SU-DHL-6 (cell line): Measurements from ENCODE around the gene MYZAP.

Experiments used
- H2AFZ ChIP-seq: fragments of 200-600 bp; sonication (generic); 2 replicates; pipeline ENCODE4 v1.6.1; 2014; ENCODE audit warnings: low read depth, mild to moderate bottlenecking, moderate library complexity, mixed read lengths, antibody characterized with exemption, low read length; ENCODE audit not compliant: severe bottlenecking
- H3F3A ChIP-seq: fragments of 200-600 bp; shearing (Covaris generic); 2 replicates; pipeline ENCODE4 v1.6.0; 2016; ENCODE audit warnings: antibody characterized with exemption, mild to moderate bottlenecking; ENCODE audit not compliant: insufficient read depth
- H3K27ac ChIP-seq: fragments of 200-600 bp; sonication (generic); 2 replicates; pipeline ENCODE4 v1.5.1; 2016; ENCODE audit warnings: low read depth, mild to moderate bottlenecking, low read length, moderate library complexity, mixed read lengths
- H3K27me3 ChIP-seq: fragments of 200-600 bp; sonication (generic), shearing (Covaris generic); 2 replicates; pipeline ENCODE4 v1.6.0; 2014; ENCODE audit warnings: mild to moderate bottlenecking, low read length
- H3K36me3 ChIP-seq: fragments of 200-600 bp; sonication (generic); 2 replicates; pipeline ENCODE4 v1.6.1; 2014; ENCODE audit warnings: mild to moderate bottlenecking, low read length, mixed read lengths
- H3K4me2 ChIP-seq: fragments of 300-600, 200-600 bp; shearing (Covaris generic), sonication (generic); 2 replicates; pipeline ENCODE4 v1.6.0; 2014; ENCODE audit warnings: low read length, low read depth, mild to moderate bottlenecking; ENCODE audit not compliant: poor library complexity, severe bottlenecking
- H3K4me3 ChIP-seq: fragments of 200-600 bp; sonication (generic); 2 replicates; pipeline ENCODE4 v1.5.1; 2014; ENCODE audit warnings: antibody characterized with exemption, low read length, mild to moderate bottlenecking, mixed read lengths; ENCODE audit not compliant: insufficient read depth, poor library complexity, severe bottlenecking
- H3K79me2 ChIP-seq: fragments of 200-600 bp; sonication (generic); 2 replicates; pipeline ENCODE4 v1.6.1; 2014; ENCODE audit warnings: mild to moderate bottlenecking, low read length, moderate library complexity; ENCODE audit not compliant: insufficient read depth
- H3K9ac ChIP-seq: fragments of 200-600 bp; sonication (generic); 2 replicates; pipeline ENCODE4 v1.7.0; 2014; ENCODE audit warnings: mild to moderate bottlenecking, low read length
- H3K9me2 ChIP-seq: fragments of 200-600 bp; sonication (generic); replicated peaks from 2 replicates; pipeline ENCODE4 v1.6.1; 2014; ENCODE audit warnings: low read length; ENCODE audit not compliant: insufficient read depth
- H3K9me3 ChIP-seq: fragments of 200-600 bp; sonication (generic); 2 replicates; pipeline ENCODE4 v1.6.1; 2014; ENCODE audit warnings: low read length, mixed read lengths; ENCODE audit not compliant: insufficient read depth
- H4K20me1 ChIP-seq: fragments of 200-600 bp; sonication (generic); 2 replicates; pipeline ENCODE4 v1.6.1; 2014; ENCODE audit warnings: low read depth, mild to moderate bottlenecking, antibody characterized with exemption, low read length, moderate library complexity, mixed read lengths
- EZH2phosphoT487 ChIP-seq: fragments of 200-600 bp; sonication (generic), shearing (Covaris generic); conservative IDR thresholded peaks from 2 replicates; pipeline ENCODE4 v1.6.1; 2018; ENCODE audit warnings: mild to moderate bottlenecking, antibody characterized with exemption, low read length, moderate library complexity, mixed read lengths
- TF ChIP-seq, protein P1 (sequence below): fragments of 200-600 bp; sonication (generic); IDR thresholded peaks from one replicate; pipeline ENCODE4 v1.5.1; 2017; ENCODE audit warnings: antibody characterized with exemption, mild to moderate bottlenecking, low read length, moderate library complexity; ENCODE audit not compliant: insufficient read depth, poor library complexity, severe bottlenecking

Gene MYZAP

DNA sequence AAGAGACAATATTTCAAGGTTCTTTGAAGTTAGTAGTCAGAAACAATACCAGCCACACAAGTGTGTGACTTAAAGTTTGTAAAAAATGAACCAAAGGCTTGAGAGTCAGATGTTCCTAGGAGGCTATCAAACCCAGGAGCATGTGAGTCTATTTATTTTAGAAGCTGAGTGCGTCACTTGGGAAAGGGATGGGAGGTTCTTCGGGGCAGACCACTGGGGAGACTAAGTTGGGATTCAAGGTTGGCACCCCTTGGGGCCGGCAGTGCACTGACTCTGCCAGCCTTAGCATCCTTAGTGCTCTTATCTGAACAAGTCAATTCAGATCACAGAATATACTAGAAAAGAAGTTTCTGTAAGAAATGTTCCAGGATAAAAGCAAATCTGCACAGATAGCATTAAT lies 64.7 kb downstream of the MYZAP start:
- no peaks in the 10 kb centered on the region for H3F3A ChIP-seq

DNA sequence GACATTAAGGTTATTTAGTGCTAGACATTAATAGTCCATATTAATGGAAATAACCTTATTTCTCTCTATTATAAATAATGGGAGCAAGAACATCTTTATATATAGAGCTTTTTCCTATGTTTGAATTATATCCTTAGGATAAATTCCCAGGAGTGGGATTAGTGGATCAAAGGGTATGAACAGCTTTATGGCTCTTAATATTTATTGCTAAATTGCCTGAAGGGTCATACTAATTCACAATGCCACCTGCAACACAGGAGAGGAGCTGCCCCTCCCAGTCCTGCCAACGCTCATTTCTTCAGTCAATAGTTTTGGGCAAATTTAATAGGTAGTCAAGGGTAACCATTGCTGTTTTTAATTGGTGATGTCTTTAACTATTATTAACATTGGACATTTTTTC lies 65.9 kb downstream of the MYZAP start:
- H3K9me2 ChIP-seq, result no peaks in the 10 kb centered on the region

More for the DNA sequence above, 64.7 kb downstream of the MYZAP start:
- no peak overlapping the region for H3K9ac ChIP-seq
- no peak overlapping the region for H3K27ac ChIP-seq
- H3K36me3 ChIP-seq, result no peaks in the 10 kb centered on the region
- no peak overlapping the region for H3K4me2 ChIP-seq
- no peaks in the 10 kb centered on the region for H3K79me2 ChIP-seq
- no peak overlapping the region for H3K4me3 ChIP-seq
- no peaks in the 10 kb centered on the region for H4K20me1 ChIP-seq
- H2AFZ ChIP-seq, result no peak overlapping the region
- no peaks in the 10 kb centered on the region for H3K9me3 ChIP-seq
- H3K27me3 ChIP-seq, result no peaks in the 10 kb centered on the region; the same call in 1 of the 2 replicates
- TF ChIP-seq, protein P1, sequence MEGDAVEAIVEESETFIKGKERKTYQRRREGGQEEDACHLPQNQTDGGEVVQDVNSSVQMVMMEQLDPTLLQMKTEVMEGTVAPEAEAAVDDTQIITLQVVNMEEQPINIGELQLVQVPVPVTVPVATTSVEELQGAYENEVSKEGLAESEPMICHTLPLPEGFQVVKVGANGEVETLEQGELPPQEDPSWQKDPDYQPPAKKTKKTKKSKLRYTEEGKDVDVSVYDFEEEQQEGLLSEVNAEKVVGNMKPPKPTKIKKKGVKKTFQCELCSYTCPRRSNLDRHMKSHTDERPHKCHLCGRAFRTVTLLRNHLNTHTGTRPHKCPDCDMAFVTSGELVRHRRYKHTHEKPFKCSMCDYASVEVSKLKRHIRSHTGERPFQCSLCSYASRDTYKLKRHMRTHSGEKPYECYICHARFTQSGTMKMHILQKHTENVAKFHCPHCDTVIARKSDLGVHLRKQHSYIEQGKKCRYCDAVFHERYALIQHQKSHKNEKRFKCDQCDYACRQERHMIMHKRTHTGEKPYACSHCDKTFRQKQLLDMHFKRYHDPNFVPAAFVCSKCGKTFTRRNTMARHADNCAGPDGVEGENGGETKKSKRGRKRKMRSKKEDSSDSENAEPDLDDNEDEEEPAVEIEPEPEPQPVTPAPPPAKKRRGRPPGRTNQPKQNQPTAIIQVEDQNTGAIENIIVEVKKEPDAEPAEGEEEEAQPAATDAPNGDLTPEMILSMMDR, result no peak
- TF ChIP-seq EZH2phosphoT487, result no peak
- H3K9me2 ChIP-seq, result no peaks in the 10 kb centered on the region

DNA sequence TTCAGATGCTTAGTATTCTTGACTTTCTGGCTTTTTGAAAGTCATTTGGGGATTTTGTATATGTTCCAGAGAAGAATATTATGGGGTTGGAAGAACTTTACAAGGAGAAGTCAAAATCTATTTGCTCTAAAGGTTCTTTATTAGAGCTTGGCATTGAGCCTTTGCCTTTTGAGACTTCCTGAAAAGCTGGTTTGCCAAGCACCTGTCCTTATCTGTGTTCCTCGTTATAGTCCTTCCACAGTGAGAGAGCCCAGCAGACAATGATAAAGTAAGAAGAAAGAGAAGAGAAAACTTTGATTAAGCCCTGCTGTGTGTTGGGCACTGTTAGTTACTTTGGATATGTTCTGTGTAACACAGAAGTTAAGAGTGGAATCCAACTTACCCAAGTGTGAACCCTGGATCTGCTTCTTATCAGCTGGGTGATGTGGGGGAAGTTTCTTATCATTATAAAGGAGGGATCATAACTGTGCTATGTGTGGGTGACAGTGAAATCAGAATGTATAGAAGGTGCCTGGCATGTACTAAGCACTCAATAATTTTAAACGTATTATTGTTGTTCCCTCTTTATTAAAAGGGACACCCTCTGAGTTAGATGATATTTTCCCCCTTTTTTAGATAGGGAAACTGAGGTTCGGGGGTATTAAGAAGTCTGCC lies 70.5 kb downstream of the MYZAP start:
- Histone ChIP-seq H3K36me3 (no peaks in the 10 kb centered on the region), H3K9me2 (no peaks in the 10 kb centered on the region), H3F3A (no peaks in the 10 kb centered on the region), H3K9ac (no peak overlapping the region), H3K27ac (no peak overlapping the region), H3K4me2 (no peak overlapping the region), H2AFZ (no peak overlapping the region), H3K79me2 (no peaks in the 10 kb centered on the region), H3K9me3 (no peaks in the 10 kb centered on the region), H3K27me3 (no peaks in the 10 kb centered on the region; the same call in 1 of the 2 replicates), H4K20me1 (no peaks in the 10 kb centered on the region), H3K4me3 (no peak overlapping the region)
- TF ChIP-seq, protein P1, result no peak
- no peak for TF ChIP-seq EZH2phosphoT487

More for the DNA sequence above, 65.9 kb downstream of the MYZAP start:
- Histone ChIP-seq H3K4me3 (no peak overlapping the region), H2AFZ (no peak overlapping the region), H4K20me1 (no peaks in the 10 kb centered on the region), H3K27ac (no peak overlapping the region), H3F3A (no peaks in the 10 kb centered on the region), H3K27me3 (no peaks in the 10 kb centered on the region; the same call in 1 of the 2 replicates), H3K36me3 (no peaks in the 10 kb centered on the region), H3K4me2 (no peak overlapping the region), H3K79me2 (no peaks in the 10 kb centered on the region), H3K9me3 (no peaks in the 10 kb centered on the region), H3K9ac (no peak overlapping the region)
- TF ChIP-seq, protein P1, result no peak
- TF ChIP-seq EZH2phosphoT487, result no peak
